HG02840 (cell line): ENCODE results near the gene ACTMAP.

Experiments used
- ATAC-seq: cut with Tn5 transposase; IDR thresholded peaks from one replicate; pipeline ENCODE4 v1.9.1; 2021; ENCODE audit warnings: mild to moderate bottlenecking, moderate library complexity, moderate number of reproducible peaks; ENCODE audit not compliant: unreplicated experiment, low FRiP score

Gene ACTMAP

GRCh38 chr19:40702337-40703012, 47.8 kb downstream of the ACTMAP start:
- ATAC-seq: no peak

- ATAC-seq: no peak
Observed at GRCh38 chr19:40701758-40702157, 48.5 kb downstream of the ACTMAP start.

- no peak for ATAC-seq
Observed at GRCh38 chr19:40700083-40700482, 50.2 kb downstream of the ACTMAP start.

DNA sequence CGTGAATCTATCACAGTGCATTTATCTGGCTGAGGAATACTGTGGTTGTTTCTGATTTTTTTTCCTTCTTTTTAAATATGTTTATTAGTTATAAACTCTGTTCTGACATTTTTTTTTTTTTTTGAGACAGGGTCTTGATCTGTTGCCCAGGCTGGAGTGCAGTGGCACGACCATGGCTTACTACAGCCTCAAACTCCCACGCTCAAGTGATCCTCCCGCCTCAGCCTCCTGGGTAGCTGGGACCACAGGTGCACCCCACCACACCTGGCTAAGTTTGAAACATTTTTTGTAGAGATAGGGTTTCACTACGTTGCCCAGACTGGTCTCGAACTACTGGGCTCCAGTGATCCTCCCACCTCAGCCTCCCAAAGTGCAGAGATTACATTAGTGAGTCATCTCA, 53.3 kb downstream of the ACTMAP start:
- no peak for ATAC-seq

DNA sequence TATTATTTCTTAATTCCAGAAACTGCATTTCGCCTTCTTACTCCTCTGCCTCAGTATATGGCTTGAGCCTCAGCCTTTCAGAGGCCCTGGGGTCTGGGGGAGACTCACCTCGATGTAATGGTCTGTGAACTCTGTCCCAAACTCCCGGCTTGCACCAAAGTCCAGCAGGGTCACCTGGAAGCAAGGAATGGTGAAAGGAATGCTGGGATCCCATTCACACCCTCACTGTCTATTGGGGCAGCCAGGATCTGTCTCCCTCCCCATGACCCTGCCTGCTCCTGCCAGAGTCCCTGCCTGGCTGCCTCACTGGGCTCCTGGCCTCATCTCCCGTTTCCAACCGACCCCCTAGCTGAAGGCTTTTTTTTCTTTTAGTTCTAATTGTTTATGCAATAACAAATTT, 54.4 kb downstream of the ACTMAP start:
- no peak for ATAC-seq

GRCh38 chr19:40693896-40694295, 56.4 kb downstream of the ACTMAP start:
- no peak for ATAC-seq

DNA sequence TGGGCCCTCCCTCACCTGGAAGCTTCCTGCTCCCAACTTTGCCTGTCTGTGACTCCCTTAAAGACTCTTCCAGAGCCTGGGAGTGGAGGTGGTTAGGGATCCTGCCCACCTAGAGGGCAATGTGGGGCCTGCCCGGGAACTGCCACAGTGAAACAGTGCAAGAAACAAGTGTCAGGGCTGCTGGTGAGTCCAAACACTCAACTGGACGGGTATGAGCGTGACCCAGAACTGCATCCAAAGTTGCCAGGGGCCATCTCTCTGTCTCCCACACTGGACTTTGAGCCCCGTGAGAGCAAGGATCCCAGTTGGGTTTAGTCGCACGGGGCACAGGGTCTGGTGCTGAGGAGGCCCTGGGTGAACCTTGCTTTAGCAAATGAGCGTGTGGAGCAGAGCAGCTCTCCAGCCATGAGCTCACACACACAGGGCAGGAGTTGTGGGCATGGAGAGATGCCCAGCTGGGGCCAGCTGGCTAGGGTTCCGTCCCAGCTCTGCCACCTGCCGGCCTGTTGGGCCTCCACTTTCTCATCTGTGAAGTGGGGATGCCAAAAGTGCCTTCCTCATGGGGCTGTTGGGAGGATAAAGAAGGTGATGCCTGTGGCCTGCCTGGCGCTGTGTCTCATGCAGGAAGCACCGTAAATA, 57.0 kb downstream of the ACTMAP start:
- no peak for ATAC-seq

DNA sequence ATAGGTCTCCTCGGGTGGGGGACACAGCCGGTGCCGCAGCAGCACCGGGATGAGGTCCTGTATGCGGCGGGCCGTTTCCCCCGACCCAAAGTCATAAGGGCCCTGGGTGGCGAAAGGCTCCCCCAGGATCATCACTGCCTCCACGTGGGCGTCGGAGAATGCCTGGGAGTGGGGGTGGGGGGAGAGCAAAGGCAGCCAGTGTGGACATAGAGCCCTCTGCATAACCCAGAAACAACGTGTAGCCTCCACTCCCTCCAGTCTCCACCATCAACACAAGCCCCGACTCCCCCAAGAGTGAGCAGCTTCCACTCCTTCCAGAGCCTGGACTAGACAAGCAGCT, 58.1 kb downstream of the ACTMAP start:
- no peak for ATAC-seq

DNA sequence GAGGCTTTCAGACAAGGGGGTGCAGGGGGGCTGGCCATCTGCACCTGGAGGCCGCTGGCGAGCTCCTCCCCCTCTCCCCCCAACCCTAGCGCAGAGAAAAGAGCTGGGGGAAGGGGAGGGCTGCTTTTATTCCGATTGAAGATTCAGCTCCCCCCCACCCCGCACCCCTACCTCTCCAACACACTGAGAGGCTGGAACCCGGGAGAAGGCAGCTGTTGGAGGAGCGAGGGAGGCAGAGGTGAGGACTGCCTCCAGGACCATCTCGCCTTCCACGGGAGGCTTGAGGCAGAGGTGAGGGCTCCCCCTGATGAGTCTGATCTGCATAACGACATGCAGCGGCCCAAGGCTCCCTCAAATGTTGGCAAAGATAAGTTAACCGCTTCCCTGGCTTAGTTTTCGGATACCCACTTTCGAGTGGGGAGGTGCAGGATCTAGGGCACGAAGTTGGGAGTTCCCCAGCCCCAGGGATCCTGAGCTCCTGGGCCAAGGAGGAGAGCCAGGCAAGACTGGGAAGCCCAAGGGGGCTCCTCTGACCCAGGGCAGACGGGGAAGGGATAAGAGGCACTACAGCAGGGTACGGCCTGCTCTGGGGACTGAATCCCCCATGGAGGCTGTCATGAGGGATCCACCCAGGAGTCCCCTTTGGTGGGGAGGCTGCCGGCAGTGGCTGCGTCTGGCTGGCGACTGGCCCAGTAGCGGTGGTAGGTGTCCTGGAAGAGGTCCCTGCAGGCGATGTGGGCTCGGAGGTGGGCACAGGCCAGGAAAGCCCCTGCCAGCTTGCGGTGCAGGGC, 58.7 kb downstream of the ACTMAP start:
- no peak for ATAC-seq
